Epithelial cell of proximal tubule (primary cell): ENCODE measurements around the gene CNNM4. TPM values are rescaled to one million over a fixed set of nuclear protein-coding genes. Genes with fewer than 3 reads are reported as not detected.

ENCODE experiments used
- DNase-seq: peaks from one replicate; pipeline ENCODE4 v3.0.0-alpha.2; 2011; ENCODE audit warnings: low read depth
- H3K4me3 ChIP-seq: 2 replicates; pipeline ENCODE4 v1.5.1; 2011; ENCODE audit warnings: low read depth, mild to moderate bottlenecking, low read length
- total RNA-seq: library from RNA; depleted of rRNA; stranded (reverse); fragments of >200 nt; gene quantifications from 2 replicates; pipeline ENCODE4 v1.2.3, GENCODE V29; 2015
- TF ChIP-seq, protein P1 (sequence below): conservative IDR thresholded peaks from 2 replicates; pipeline ENCODE4 v1.5.1; 2012; ENCODE audit warnings: low read depth, mild to moderate bottlenecking, low read length

CNNM4 gene
- total RNA-seq, 1 donor from 2014 or later: 5.7 TPM

DNA sequence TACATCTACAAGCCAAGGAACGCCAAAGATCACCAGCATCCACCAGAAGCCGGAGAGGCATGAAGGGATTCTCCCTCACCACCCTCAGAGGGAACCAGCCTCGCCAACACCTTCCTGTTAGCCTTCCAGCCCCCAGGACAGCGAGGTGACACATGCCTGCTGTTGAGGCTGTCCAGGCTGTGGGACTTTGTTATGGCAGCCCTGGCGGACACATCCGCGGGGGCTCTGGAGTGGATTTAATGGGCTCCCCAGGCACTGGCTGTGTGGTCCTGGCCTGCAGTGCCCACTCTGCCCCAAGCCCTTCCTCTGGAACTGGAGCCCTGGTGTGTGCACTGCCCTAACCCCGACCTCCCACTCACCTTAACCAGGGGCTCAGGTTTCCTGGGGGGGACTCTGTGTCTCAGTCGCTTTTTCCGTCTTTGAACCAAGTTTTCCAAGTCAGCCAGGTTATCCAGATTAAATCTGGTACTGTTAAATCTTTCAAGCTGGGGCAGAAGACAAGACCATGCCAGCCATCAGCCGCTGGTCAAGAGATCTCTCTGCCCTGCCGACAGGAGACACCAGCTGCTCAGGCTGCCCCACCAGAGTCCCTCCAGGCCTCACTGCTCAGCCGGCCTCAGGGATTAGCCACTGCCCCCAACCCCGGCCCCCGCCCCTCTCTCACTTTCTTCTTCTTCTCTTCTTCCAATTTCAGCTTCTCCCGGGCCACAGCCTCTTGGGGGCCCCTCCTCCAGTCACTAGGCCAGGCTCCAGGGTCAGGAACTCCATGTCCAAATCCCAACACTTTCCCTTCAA is 81.2 kb downstream of the CNNM4 start:
- no peak for DNase-seq
- TF ChIP-seq, protein P1, sequence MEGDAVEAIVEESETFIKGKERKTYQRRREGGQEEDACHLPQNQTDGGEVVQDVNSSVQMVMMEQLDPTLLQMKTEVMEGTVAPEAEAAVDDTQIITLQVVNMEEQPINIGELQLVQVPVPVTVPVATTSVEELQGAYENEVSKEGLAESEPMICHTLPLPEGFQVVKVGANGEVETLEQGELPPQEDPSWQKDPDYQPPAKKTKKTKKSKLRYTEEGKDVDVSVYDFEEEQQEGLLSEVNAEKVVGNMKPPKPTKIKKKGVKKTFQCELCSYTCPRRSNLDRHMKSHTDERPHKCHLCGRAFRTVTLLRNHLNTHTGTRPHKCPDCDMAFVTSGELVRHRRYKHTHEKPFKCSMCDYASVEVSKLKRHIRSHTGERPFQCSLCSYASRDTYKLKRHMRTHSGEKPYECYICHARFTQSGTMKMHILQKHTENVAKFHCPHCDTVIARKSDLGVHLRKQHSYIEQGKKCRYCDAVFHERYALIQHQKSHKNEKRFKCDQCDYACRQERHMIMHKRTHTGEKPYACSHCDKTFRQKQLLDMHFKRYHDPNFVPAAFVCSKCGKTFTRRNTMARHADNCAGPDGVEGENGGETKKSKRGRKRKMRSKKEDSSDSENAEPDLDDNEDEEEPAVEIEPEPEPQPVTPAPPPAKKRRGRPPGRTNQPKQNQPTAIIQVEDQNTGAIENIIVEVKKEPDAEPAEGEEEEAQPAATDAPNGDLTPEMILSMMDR: no peak
- no peak overlapping the region for H3K4me3 ChIP-seq

DNA sequence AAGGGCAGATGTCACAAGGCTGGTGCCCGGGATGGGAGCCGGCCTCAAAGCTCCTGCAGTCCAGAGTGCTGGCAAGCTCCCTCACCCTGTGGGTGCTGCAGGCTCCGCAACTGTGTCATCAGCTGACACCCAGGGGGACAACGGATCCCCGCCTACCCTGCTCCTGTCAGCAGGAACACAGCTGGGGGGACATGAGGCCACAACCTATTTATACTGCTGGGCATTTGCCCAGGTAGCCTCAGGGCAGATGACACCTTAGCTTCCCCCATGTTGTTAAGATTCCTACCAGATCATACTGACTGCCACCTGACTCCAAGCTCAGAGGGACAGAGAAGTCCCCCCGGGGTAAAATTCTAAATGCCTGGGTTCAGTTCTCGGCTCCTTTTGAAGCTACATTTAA is 81.9 kb downstream of the CNNM4 start:
- H3K4me3 ChIP-seq: no peak overlapping the region
- DNase-seq: no peak

DNA sequence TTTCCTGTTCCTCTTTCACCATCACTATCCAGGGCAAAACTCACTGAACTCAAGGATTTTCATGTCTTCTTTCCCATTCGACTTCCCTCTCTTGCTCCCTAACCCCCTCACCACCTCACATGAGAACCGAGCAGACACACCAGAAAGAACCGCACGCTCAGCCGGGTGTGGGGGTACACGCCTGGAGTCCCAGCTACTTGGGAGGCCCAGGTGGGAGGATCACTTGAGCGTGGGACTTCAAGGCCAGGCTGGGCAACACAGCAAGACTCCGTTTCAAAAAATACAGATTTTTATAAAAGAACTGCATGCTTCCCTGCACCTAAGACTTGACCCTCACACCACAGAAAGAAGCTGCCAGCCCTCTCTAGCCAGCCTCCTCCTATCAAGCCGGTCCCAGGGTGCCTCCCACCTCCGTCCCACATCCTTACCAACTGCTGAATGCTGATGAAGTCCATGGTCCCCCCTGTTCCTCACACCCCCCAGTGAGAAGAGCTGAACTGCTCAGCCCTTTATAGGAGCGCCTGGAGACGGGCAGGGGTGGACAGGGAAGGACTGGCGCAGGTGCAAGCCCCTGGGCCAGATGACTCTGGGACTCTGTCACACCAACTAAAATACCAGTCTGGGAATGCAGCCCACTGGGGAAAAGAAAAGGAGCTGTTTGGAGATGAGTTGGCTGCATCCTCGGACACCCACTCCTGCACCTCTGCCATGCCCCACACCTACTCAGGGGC is 83.0 kb downstream of the CNNM4 start, which contains the start of gene ANKRD23:
ANKRD23 (minus strand) TSS at position 484 of the 731 bp plus-strand sequence; CDS start at position 455, 29 bp downstream.
- H3K4me3 ChIP-seq: no peak within 1 kb of the TSS
- no peak for DNase-seq
- TF ChIP-seq, protein P1: no peak

More for the DNA sequence above, 81.9 kb downstream of the CNNM4 start:
- TF ChIP-seq, protein P1: no peak

DNA sequence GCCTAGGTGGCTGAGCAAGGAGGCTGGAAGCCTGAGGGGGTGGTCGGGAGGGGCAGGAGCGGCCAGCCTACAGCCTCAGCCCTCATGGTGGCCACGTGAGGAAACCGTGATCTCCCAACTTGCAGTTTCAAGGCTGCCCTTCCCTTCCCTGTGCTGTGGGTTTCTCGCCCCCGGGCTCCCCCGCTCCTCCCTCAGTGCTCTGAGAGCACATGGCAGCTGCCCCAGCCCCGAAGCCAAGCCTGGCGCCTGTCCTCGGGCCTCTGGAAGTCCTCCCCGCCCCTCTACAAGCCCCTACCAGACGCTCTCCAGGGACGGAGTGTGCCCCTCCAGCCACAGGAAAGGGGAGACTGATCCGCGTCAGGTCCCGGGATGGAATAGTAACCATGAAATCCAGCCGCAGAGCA is 83.7 kb downstream of the CNNM4 start:
- TF ChIP-seq, protein P1: no peak
- H3K4me3 ChIP-seq: no peak overlapping the region
- no peak for DNase-seq

DNA sequence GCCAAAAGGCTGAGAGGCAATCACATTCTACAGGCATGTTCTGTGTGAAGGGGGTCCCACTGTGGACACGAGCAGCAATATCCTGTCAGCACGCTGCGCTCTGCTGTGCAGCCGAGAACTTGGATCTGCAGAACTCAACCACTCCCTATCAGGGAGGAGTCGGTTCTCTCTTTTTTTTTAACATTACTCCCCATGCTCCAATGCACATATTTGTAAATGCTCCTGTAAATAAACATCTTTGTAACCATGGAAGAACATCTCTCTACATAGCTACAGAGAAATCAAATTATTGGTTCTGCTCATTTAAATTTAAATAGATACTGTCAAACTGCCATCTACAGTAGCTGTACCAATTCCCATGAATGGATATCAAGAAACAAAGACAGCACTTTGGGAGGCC is 86.1 kb downstream of the CNNM4 start:
- TF ChIP-seq, protein P1: no peak
- no peak for DNase-seq
- no peak overlapping the region for H3K4me3 ChIP-seq

DNA sequence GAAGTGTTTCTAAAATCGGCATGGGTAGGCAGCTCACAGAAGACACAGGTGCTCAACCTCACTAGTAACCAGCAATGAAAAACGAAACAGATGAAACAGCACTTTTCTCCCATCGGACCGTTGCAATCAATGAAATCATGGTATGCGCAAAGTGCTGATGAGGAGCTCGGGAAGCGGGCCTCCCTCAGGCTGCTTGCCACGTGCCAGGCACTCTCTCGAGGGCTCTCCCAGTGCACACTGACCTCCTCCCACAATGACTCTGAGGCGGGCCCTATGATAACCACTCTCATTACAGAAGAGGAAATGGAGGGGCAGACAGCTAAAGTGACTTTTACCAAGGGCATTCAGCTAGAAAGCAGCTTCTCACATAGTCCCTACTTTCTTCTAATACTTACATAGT is 86.9 kb downstream of the CNNM4 start:
- no peak for DNase-seq
- no peak overlapping the region for H3K4me3 ChIP-seq
- TF ChIP-seq, protein P1: no peak
